GM21723 (cell line): Measurements from ENCODE around the gene PPME1.
A peak's percentile ranks its signal among the peaks of the same experiment; 100 is the strongest.
"Not testable (repeated sequence)": the region's sequence is repeated elsewhere in the genome, so short reads cannot be mapped to it uniquely, and the experiment has no call there.

Experiments used
- ATAC-seq: cut with Tn5 transposase; IDR thresholded peaks from one replicate; pipeline ENCODE4 v1.9.1; 2021; ENCODE audit warnings: mild to moderate bottlenecking, moderate library complexity; ENCODE audit not compliant: unreplicated experiment

PPME1 gene

GRCh38 chr11:74170694-74171629 is at the start of gene PPME1, which contains the start of gene C2CD3:
Gene PPME1, plus strand, starts transcription at chr11:74171289. Its CDS starts 133 bp downstream, at chr11:74171422.
Gene C2CD3, minus strand, starts transcription at chr11:74171002. Its CDS starts 210 bp downstream, at chr11:74170792.
- ATAC-seq, result peak; percentile 96

GRCh38 chr11:74121804-74122203 is 49.3 kb upstream of the PPME1 start:
- no peak for ATAC-seq

GRCh38 chr11:74123008-74123448 is 48.1 kb upstream of the PPME1 start:
- ATAC-seq, result no peak

GRCh38 chr11:74129121-74129520 is 42.0 kb upstream of the PPME1 start:
- not testable (repeated sequence) for ATAC-seq

GRCh38 chr11:74132833-74133232 is 38.3 kb upstream of the PPME1 start:
- ATAC-seq, result no peak

- ATAC-seq, result no peak
Measured at GRCh38 chr11:74133436-74133835, 37.7 kb upstream of the PPME1 start.

GRCh38 chr11:74134661-74135060 is 36.4 kb upstream of the PPME1 start:
- no peak for ATAC-seq

- no peak for ATAC-seq
Measured at GRCh38 chr11:74135127-74135840, 35.8 kb upstream of the PPME1 start.

GRCh38 chr11:74138021-74138420 is 33.1 kb upstream of the PPME1 start:
- ATAC-seq, result no peak

GRCh38 chr11:74138572-74138971 is 32.5 kb upstream of the PPME1 start:
- ATAC-seq, result no peak

GRCh38 chr11:74139151-74139918 is 31.8 kb upstream of the PPME1 start:
- ATAC-seq, result no peak

GRCh38 chr11:74139919-74140431 is 31.1 kb upstream of the PPME1 start:
- not testable (repeated sequence) for ATAC-seq

GRCh38 chr11:74141241-74141695 is 29.8 kb upstream of the PPME1 start:
- ATAC-seq, result no peak

- no peak for ATAC-seq
Measured at GRCh38 chr11:74141908-74142307, 29.2 kb upstream of the PPME1 start.

- ATAC-seq, result no peak
Measured at GRCh38 chr11:74142624-74143023, 28.5 kb upstream of the PPME1 start.

- ATAC-seq, result no peak
Measured at GRCh38 chr11:74144592-74144991, 26.5 kb upstream of the PPME1 start.

GRCh38 chr11:74147199-74147929 is 23.7 kb upstream of the PPME1 start:
- ATAC-seq, result no peak

GRCh38 chr11:74153224-74153623 is 17.9 kb upstream of the PPME1 start:
- ATAC-seq, result no peak

- ATAC-seq, result no peak
Measured at GRCh38 chr11:74154620-74155281, 16.3 kb upstream of the PPME1 start.
